Measurements from ENCODE around the gene SMIM23.

DNA sequence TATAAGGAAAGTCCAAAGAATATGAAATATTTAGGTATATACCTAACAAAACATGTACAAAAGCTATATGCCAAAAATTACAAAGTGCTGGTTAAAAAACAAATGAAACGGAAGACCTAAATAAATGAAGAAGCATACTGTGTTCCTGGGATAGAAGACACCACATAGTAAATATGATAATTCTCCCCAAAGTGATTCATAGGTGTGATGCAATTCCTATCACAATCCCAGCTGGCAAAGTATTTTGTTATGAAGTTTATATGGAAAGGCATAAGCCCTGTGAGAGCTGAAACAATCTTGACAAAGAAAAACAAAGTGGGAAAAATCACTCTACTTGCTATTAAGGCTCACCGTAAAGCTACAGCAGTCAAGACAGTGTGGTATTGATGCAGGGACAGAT lies 2.6 kb upstream of the SMIM23 start:
- TF ChIP-seq EZH2 (IDR thresholded peaks at IDR 0.05; ENCODE audit: borderline replicate concordance) (no peak), EZH2phosphoT487 (IDR thresholded peaks at IDR 0.05; ENCODE audit: low read depth, severe bottlenecking, unreplicated experiment) (no peak)
